Renal cortex interstitium (tissue), 11 donors: Measurements from ENCODE around the gene AHRR. TPM values are rescaled to one million over a fixed set of nuclear protein-coding genes. Genes with fewer than 3 reads are reported as not detected.
"Not testable (repeated sequence)": the region's sequence is repeated elsewhere in the genome, so short reads cannot be mapped to it uniquely, and the experiment has no call there.

ENCODE experiments used
- DNase-seq, 11 donors: peaks; one replicate each; pipeline ENCODE4 v3.0.0-alpha.2; 2013; ENCODE audit warnings: low read depth in 9 of 11, low spot score in 4 of 11; ENCODE audit errors: extremely low read depth in 1 of 11
- polyA plus RNA-seq, 3 donors: library from polyadenylated mRNA; unstranded; fragments of 120-200 nt; gene quantifications; one replicate each; pipeline ENCODE4 v1.2.1, GENCODE V29; 2013; ENCODE audit not compliant: insufficient read length in 3 of 3

AHRR gene
- polyA plus RNA-seq, 3 donors: 2.4 to 3.2 (median 3.1) TPM

DNA sequence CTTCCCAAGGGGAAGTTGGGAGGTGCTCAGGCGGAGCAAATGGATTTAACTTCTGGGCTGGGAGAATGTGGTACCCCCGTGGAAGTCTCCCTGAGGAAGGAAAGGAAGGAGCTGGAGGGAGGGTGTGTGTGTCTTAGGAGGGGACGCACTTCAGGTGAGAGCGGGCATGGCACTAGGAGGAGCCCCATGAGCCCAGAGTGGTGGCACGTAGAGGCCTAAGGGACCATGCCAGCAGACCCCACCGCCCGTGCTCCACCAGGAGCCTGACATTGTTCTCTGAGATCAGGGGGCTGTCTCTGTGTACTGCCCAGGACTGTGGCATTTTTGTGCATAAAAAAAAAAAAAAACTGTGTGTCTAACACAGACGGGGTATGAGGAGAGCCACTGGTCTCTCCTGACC is 18.5 kb upstream of the AHRR start:
- DNase-seq: no peak

GRCh38 chr5:303741-304140 is 17.8 kb upstream of the AHRR start:
- not testable (repeated sequence) for DNase-seq

DNA sequence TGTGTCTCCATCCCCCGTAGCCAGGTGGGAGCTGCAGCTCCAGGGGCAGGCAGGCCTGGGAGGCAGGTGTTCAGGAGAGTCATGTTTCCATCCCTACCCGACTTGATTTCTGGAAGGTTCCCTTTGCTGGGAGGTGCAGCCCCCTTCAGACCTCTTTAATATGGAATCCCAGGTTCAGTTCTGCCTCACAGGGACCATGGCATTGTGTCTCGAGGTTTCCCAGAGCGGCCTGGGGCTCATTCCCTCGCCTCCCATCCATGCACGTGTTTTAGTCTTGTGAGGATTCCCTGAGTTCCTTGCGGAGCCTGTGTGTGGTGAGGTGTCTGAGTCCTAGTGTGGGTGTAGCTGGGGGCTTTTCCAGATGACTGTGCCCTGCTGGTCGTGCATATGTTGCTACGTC is 16.5 kb upstream of the AHRR start:
- no peak for DNase-seq

GRCh38 chr5:305459-305858 is 16.1 kb upstream of the AHRR start:
- DNase-seq: no peak

DNA sequence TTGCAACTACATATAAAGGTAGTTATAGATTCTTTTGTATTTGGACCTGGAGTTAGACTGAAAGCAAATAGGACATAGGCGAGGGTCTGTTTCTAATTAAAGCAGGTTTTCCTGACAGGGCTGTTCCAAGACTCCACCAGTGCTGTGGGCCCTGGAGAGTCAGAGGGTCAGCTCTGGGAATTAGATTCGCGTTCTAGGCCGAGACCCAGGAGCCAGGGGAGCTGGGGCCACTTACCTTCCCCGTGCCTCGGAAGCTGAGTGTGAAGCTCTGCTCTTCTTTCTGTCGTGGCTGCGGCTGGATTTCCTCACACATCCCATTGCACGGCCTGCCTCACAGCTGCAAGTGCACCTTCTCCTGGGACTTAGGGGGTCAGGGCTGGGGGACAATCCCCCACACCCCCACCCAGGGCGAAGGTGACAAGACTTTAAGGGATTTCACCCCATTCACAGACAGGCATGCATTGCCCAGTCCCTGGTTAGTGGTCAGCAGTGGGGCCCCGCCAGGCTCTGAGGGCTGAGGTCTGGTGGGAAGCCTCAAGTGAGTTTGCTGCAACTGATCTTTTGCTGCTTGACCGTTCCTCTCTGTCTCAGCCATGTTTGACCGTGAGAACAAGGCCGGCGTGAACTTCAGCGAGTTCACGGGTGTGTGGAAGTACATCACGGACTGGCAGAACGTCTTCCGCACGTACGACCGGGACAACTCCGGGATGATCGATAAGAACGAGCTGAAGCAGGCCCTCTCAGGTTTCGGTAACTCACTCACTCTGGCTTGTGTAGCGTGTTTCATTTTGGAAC is 15.3 kb upstream of the AHRR start:
- DNase-seq: no peak

DNA sequence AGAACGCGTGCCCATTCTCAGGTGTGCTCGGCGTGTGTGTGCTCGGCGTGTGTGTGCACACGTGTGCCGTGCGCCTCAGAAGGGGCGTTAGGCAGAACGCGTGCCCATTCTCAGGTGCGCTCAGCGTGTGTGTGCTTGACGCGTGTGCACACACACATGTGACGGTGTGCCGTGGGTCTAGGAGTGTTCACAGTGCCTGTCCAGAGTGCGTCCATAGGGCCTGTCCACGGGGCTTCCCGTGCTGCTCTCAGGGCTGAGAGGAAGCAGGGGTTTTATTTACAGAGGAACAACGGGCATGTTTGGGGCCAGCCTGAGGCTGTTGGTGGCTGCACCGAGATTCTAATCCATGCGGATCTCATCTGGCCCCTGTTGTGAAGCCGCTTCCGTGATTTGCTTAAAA is 14.2 kb upstream of the AHRR start:
- no peak for DNase-seq

- no peak for DNase-seq
Observed at GRCh38 chr5:307794-308579, 13.5 kb upstream of the AHRR start.

DNA sequence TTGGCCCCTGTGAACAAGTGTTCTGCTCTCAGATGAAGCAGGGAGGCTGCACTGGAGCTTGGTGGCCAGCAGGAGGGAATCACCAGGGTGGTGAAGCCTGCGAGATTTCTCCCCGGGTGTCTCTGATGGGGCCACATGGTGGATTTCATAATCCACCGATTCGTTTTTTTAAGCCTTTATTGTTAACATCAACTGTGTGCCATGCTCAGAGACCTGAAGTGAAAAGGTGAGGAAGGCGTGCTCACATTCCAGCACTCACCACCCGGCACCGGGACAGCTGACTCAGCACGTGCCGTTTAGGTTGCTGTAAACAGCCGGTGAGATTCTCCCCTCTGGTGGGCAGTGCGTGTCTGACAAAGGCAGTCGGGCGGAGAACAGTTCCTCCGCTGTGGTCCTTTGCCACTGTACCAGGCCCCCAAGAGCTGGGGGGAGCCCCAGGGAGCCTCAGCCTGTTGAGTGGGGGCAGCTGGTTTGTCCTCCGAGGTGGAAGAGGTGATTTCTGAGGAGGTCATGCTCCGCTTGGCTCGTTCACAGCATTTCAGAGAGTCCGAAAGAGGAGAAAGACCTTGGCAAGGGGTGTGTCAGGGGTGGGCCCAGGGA is 12.7 kb upstream of the AHRR start:
- peak in 1 of 11 donors; percentile 54 for DNase-seq

GRCh38 chr5:309831-310230 is 11.7 kb upstream of the AHRR start:
- DNase-seq: not testable (repeated sequence)

DNA sequence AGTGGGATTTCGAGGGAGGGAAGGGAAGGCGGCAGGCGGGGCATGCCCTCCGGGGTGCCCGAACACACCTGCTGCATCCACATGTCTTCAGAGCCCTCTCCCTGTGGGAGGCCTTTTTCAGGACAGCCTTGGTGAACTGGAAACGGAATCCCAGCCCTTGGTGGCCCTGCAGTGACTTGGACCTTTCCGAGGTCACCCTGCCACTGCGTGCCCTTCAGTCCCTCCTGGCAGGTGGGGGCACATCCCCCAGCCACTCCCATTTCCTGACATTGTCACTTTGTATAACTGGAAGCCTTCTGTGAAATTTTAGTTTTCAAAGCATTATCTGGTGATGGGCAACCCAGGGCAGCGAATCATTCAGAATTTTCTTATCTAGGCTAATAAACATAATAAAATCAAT is 11.0 kb upstream of the AHRR start:
- no peak for DNase-seq

DNA sequence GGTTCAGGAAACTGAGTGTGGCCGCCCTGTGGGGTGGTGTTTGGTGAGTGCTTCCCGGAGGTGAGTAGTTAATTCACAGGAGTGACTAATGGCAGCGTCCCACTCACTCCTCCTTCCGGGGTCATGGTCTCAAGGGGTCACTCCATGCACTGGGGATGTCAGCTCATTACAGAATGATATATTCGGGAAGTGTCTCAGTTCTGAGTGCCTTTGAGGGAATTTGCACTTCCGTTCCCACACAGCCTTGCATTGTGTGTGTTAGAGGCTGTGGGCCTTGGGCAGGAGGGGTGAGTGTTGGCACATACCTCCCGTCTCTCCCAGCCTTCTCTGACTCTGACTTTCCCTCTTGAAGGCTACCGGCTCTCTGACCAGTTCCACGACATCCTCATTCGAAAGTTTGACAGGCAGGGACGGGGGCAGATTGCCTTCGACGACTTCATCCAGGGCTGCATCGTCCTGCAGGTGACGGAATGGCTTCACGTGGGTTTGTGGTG is 10.5 kb upstream of the AHRR start:
- no peak for DNase-seq

- DNase-seq: no peak
Observed at GRCh38 chr5:311963-312362, 9.6 kb upstream of the AHRR start.

GRCh38 chr5:312845-313244 is 8.7 kb upstream of the AHRR start:
- no peak for DNase-seq

DNA sequence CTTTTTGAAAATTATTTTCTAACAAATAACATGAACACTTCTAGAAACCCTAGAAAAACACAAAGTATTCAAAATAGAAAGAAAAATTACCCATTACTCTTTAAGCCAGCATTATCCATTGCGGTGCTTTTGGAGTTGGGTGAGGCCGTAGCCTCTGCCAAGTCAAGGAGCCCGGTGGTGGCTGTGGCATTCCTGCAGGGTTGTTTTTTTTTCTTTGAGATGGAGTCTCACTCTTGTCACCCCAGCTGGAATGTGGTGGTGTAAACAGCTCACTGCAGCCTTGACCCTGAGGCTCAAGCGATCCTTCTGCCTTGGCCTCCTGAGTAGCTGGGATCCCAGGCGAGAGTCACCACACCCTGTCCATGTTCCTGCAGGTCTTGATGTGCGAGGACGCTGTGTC is 8.2 kb upstream of the AHRR start:
- no peak for DNase-seq

DNA sequence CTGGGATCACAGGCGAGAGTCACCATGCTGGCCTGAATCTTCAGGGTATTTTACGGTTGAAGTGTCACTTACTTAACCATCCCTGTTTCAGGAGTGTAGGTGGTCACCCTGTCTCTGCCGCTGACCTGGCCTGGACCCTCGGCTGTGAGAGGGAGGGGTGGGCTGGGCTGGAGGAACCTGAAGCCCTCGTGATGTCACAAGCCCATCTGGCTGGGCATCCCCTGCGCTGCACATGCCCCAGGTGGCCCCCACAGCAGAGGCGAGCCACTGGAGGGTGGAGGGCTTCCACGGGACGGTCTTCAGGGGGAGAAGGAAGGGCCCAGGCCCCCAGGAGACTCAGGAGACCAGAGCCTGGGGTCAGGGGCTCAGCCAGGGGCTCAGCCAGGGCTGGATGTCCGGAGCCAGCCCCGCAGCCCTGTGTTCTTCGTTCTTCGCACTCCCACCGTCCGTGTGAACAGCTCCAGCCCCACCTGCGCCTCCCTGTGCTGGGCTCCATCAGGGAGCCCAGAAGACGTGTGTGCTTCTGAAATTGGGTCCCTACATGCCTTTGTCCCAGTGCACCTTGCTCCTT is 7.6 kb upstream of the AHRR start:
- DNase-seq: no peak

- no peak for DNase-seq
Observed at GRCh38 chr5:314676-315487, 6.6 kb upstream of the AHRR start.

GRCh38 chr5:315488-316209 is 5.9 kb upstream of the AHRR start:
- no peak for DNase-seq
